HCT116 (cell line): ENCODE measurements around the gene PTPN4. TPM values are rescaled to one million over a fixed set of nuclear protein-coding genes. Genes with fewer than 3 reads are reported as not detected.

Source experiments
- ATAC-seq: fragments of 200-7000 bp; cut with Tn5 transposase; 2 replicates; pipeline ENCODE4 v1.9.1; 2020; ENCODE audit warnings: mild to moderate bottlenecking, moderate library complexity
- BruUV-seq: library from RNA; stranded (reverse); fragments of 400-500 nt; replicated peaks from 2 replicates; lab custom pipeline; 2021; lab: Mats Ljungman, UMichigan
- CTCF ChIA-PET: fragments of 300-600 bp; sonication (Branson Sonifier 250); formaldehyde crosslinking; loops from one replicate; lab custom pipeline; 2021; ENCODE audit warnings: antibody characterized with exemption; lab: Charles Lee
- POLR2A ChIA-PET: fragments of 300-600, 350-600 bp; sonication (Branson Sonifier 250); formaldehyde crosslinking; loops from one replicate; lab custom pipeline; 2021; ENCODE audit warnings: antibody characterized with exemption; lab: Charles Lee
- RAD21 ChIA-PET, 2 experiments: fragments of 300-600 bp; sonication (Branson Sonifier 250); formaldehyde crosslinking; loops; one replicate each; lab custom pipeline; 2023; ENCODE audit warnings: low total read pairs in 2 of 2; ENCODE audit not compliant: uncharacterized antibody in 2 of 2, unreplicated experiment in 2 of 2, low non-redundant PET in 1 of 2; lab: Charles Lee
- DNase-seq: peaks from one replicate; pipeline ENCODE4 v3.0.0-alpha.2; 2010; ENCODE audit warnings: low read depth, low spot score
- H2AFZ ChIP-seq: fragments of 200-600 bp; shearing (Covaris generic), sonication (generic); 2 replicates; pipeline ENCODE4 v1.6.1; 2017; ENCODE audit warnings: low read depth, mixed run types, mixed read lengths, antibody characterized with exemption, low read length; ENCODE audit not compliant: poor library complexity, severe bottlenecking
- H3K27ac ChIP-seq: 2 replicates; pipeline ENCODE4 v1.5.1; 2012; ENCODE audit warnings: low read depth, low read length
- H3K27me3 ChIP-seq: fragments of 200-600 bp; sonication (generic); 2 replicates; pipeline ENCODE4 v1.6.1; 2016; ENCODE audit warnings: mixed run types, low read length, mixed read lengths; ENCODE audit not compliant: insufficient read depth
- H3K36me3 ChIP-seq, 2 experiments: fragments of 200-500 bp in 1 of 2; fragments of 200-600 bp in 1 of 2; sonication (Bioruptor generic) in 1 of 2; sonication (generic) in 1 of 2; 2 replicates each; pipeline versions ENCODE4 v1.5.1 to v1.6.1; 2014 to 2016; ENCODE audit warnings: low read length in 2 of 2, inconsistent platforms in 1 of 2, mixed read lengths in 1 of 2, mixed run types in 1 of 2; ENCODE audit not compliant: insufficient read depth in 2 of 2, control insufficient read depth in 1 of 2
- H3K4me1 ChIP-seq, 2 experiments: fragments of 200-600 bp in 1 of 2; sonication (generic) in 1 of 2; 2 replicates each; pipeline versions ENCODE4 v1.5.1 to v1.6.1; 2012 to 2017; ENCODE audit warnings: low read length in 2 of 2, inconsistent platforms in 1 of 2, mild to moderate bottlenecking in 1 of 2, mixed read lengths in 1 of 2, mixed run types in 1 of 2, moderate library complexity in 1 of 2; ENCODE audit not compliant: insufficient read depth in 2 of 2, control insufficient read depth in 1 of 2
- H3K4me2 ChIP-seq: fragments of 200-600 bp; sonication (generic); 2 replicates; pipeline ENCODE4 v1.6.1; 2017; ENCODE audit warnings: mixed run types, low read length, mixed read lengths
- H3K4me3 ChIP-seq, 2 experiments: fragments of 200-600 bp in 1 of 2; sonication (generic) in 1 of 2; replicated peaks in 1 of 2; 2 replicates each; pipeline ENCODE4 v1.5.1; 2011 to 2016; ENCODE audit warnings: low read length in 2 of 2, control low read depth in 1 of 2, low read depth in 1 of 2, mild to moderate bottlenecking in 1 of 2, mixed read lengths in 1 of 2, mixed run types in 1 of 2
- H3K79me2 ChIP-seq: fragments of 200-600 bp; sonication (generic); 2 replicates; pipeline ENCODE4 v1.6.1; 2017; ENCODE audit warnings: mild to moderate bottlenecking, mixed run types, low read length, moderate library complexity, mixed read lengths; ENCODE audit not compliant: insufficient read depth
- H3K9ac ChIP-seq: fragments of 200-600 bp; sonication (generic); 2 replicates; pipeline ENCODE4 v1.6.1; 2016; ENCODE audit warnings: low read length, mixed read lengths
- H3K9me2 ChIP-seq: fragments of 200-600 bp; sonication (generic), shearing (Covaris generic); 2 replicates; pipeline ENCODE4 v1.6.1; 2017; ENCODE audit warnings: mixed run types, mild to moderate bottlenecking, moderate library complexity; ENCODE audit not compliant: insufficient read depth
- H3K9me3 ChIP-seq, 2 experiments: fragments of 200-500 bp in 1 of 2; fragments of 200-600 bp in 1 of 2; sonication (Bioruptor generic) in 1 of 2; sonication (generic) in 1 of 2; 2 replicates each; pipeline ENCODE4 v1.6.1; 2014 to 2017; ENCODE audit warnings: low read length in 2 of 2, mixed read lengths in 2 of 2, inconsistent platforms in 1 of 2, low read depth in 1 of 2, mild to moderate bottlenecking in 1 of 2, mixed run types in 1 of 2, moderate library complexity in 1 of 2; ENCODE audit not compliant: control insufficient read depth in 1 of 2, insufficient read depth in 1 of 2
- H4K20me1 ChIP-seq: fragments of 200-600 bp; sonication (generic), shearing (Covaris generic); 2 replicates; pipeline ENCODE4 v1.6.1; 2017; ENCODE audit warnings: mixed run types, mild to moderate bottlenecking, moderate library complexity; ENCODE audit not compliant: insufficient read depth
- ATF3 ChIP-seq: IDR thresholded peaks from 2 replicates; pipeline ENCODE4 v1.6.1; 2012
- CBX3 ChIP-seq: IDR thresholded peaks from 2 replicates; pipeline ENCODE4 v1.6.1; 2012; ENCODE audit warnings: low read depth
- CEBPB ChIP-seq: IDR thresholded peaks from 2 replicates; pipeline ENCODE4 v1.6.1; 2012; ENCODE audit warnings: low read depth
- CTCF ChIP-seq, 3 experiments: fragments of 200-600 bp in 1 of 3; sonication (generic) in 1 of 3; IDR thresholded peaks in 2 of 3; conservative IDR thresholded peaks in 1 of 3; 2 replicates each; pipeline ENCODE4 v1.5.1; 2012 to 2017; ENCODE audit warnings: low read depth in 2 of 3, low read length in 2 of 3, antibody characterized with exemption in 1 of 3, borderline replicate concordance in 1 of 3, control low read depth in 1 of 3, mild to moderate bottlenecking in 1 of 3, mixed read lengths in 1 of 3, mixed run types in 1 of 3, moderate library complexity in 1 of 3; ENCODE audit not compliant: insufficient read depth in 1 of 3
- EGR1 ChIP-seq: IDR thresholded peaks from 2 replicates; pipeline ENCODE4 v1.6.1; 2012; ENCODE audit warnings: low read depth
- ELF1 ChIP-seq: IDR thresholded peaks from 2 replicates; pipeline ENCODE4 v1.6.1; 2012; ENCODE audit warnings: low read depth, borderline replicate concordance
- EZH2 ChIP-seq: fragments of 200-600 bp; sonication (generic); IDR thresholded peaks from 2 replicates; pipeline ENCODE4 v1.6.1; 2017; ENCODE audit warnings: antibody characterized with exemption, mixed run types
- EZH2phosphoT487 ChIP-seq: fragments of 200-600 bp; IDR thresholded peaks from 2 replicates; pipeline ENCODE4 v1.6.1; 2018; ENCODE audit warnings: antibody characterized with exemption, borderline replicate concordance
- FOSL1 ChIP-seq: IDR thresholded peaks from 2 replicates; pipeline ENCODE4 v1.6.1; 2012; ENCODE audit warnings: low read depth
- JUND ChIP-seq: IDR thresholded peaks from 2 replicates; pipeline ENCODE4 v1.6.1; 2012
- MAX ChIP-seq: IDR thresholded peaks from 2 replicates; pipeline ENCODE4 v1.6.1; 2012
- RAD21 ChIP-seq: IDR thresholded peaks from 2 replicates; pipeline ENCODE4 v1.6.1; 2012; ENCODE audit warnings: low read depth, mild to moderate bottlenecking
- REST ChIP-seq: IDR thresholded peaks from 2 replicates; pipeline ENCODE4 v1.6.1; 2012; ENCODE audit warnings: low read depth
- SIN3A ChIP-seq: IDR thresholded peaks from 2 replicates; pipeline ENCODE4 v1.6.1; 2012; ENCODE audit warnings: low read depth
- SP1 ChIP-seq: IDR thresholded peaks from 2 replicates; pipeline ENCODE4 v1.6.1; 2012; ENCODE audit warnings: low read depth
- SRF ChIP-seq: IDR thresholded peaks from 2 replicates; pipeline ENCODE4 v1.6.1; 2012; ENCODE audit warnings: low read depth
- YY1 ChIP-seq: IDR thresholded peaks from 2 replicates; pipeline ENCODE4 v1.6.1; 2011; ENCODE audit warnings: low read length, low read depth, moderate library complexity, mild to moderate bottlenecking; ENCODE audit not compliant: insufficient replicate concordance; ENCODE audit errors: extremely low read depth
- ZBTB33 ChIP-seq: IDR thresholded peaks from 2 replicates; pipeline ENCODE4 v1.6.1; 2011; ENCODE audit warnings: mild to moderate bottlenecking, low read length, moderate library complexity; ENCODE audit not compliant: insufficient replicate concordance; ENCODE audit errors: extremely low read depth
- ZFX ChIP-seq: fragments of 450-650 bp; IDR thresholded peaks from 2 replicates; pipeline ENCODE4 v1.6.1; 2017
- ZNF274 ChIP-seq: fragments of 200-500 bp; sonication (Bioruptor generic); IDR thresholded peaks from 2 replicates; pipeline ENCODE4 v1.6.1; 2014; ENCODE audit warnings: mild to moderate bottlenecking, low read depth, low read length, inconsistent platforms
- intact Hi-C: fragments of 100-400 bp; cut with micrococcal nuclease; formaldehyde crosslinking; loops from 2 replicates; pipeline ENCODE4 v1.10.0; 2022
- total RNA-seq: library from RNA; stranded (reverse); gene quantifications from one replicate; pipeline ENCODE4 v1.2.1, GENCODE V29; 2021; ENCODE audit not compliant: unreplicated experiment

The PTPN4 gene
- total RNA-seq, 1 experiment from 2014 or later = 38.4 TPM

- Histone ChIP-seq H3K4me2 (no peak overlapping the region), H4K20me1 (no peaks in the 10 kb centered on the region), H3K4me1 (peaks cover 13 to 38% of the 10 kb centered on the region in 2 experiments; a peak in 3 of 4 replicates), H3K79me2 (peaks cover 8% of the 10 kb centered on the region), H3K9me2 (no peaks in the 10 kb centered on the region), H3K9ac (no peak overlapping the region), H3K36me3 (no peaks in the 10 kb centered on the region), H3K27me3 (no peaks in the 10 kb centered on the region), H3K27ac (no peak overlapping the region), H3K9me3 (no peaks in the 10 kb centered on the region), H2AFZ (peak overlapping the region; percentile 51), H3K4me3 (no peak overlapping the region)
- POLR2A ChIA-PET = no interaction called here
- RAD21 ChIA-PET = no interaction called here
- no peak for DNase-seq
- intact Hi-C loops = loop anchor here (5.0 kb wide), 1 partner anchor 256 kb away; the partner anchor contains the start of gene EPB41L5
- CTCF ChIA-PET = interaction anchor here (1.1 to 1.2 kb wide), 2 partner anchors 53 to 557 kb away, joined by 3 to 5 read pairs; no protein-coding TSS in a partner anchor
- BruUV-seq = no TSS peak
- TF ChIP-seq SRF (no peak), JUND (no peak), ZBTB33 (no peak), SIN3A (no peak), CEBPB (no peak), ATF3 (no peak), ZFX (no peak), YY1 (no peak), CBX3 (no peak), ZNF274 (no peak), MAX (no peak), EZH2phosphoT487 (no peak), EGR1 (no peak), SP1 (no peak), CTCF (IDR thresholded peaks at IDR 0.05 in 2 of 3, conservative IDR thresholded peaks at IDR 0.05 in 1 of 3; ENCODE audit: borderline replicate concordance in 1 of 3, insufficient read depth in 1 of 3, low read depth in 2 of 3, low read length in 2 of 3) (no peak), ELF1 (no peak), REST (no peak), FOSL1 (no peak), RAD21 (no peak), EZH2 (no peak)
- no peak for ATAC-seq
Measured at GRCh38 chr2:119755906-119756305, 3.8 kb upstream of the PTPN4 start.
